NCI-H460 (cell line): ENCODE data around the gene MFSD12. TPM values are rescaled to one million over a fixed set of nuclear protein-coding genes. Genes with fewer than 3 reads are reported as not detected.

ENCODE experiments used
- small RNA-seq, 2 experiments: library from RNA; depleted of rRNA; stranded (forward); fragments of <200 nt; gene quantifications; one replicate each; pipeline ENCODE3, GENCODE V24; 2014
- total RNA-seq: library from RNA; depleted of rRNA; stranded (reverse); fragments of >200 nt; shearing (Covaris generic); gene quantifications from 2 replicates; pipeline ENCODE4 v1.2.3, GENCODE V29; 2014; rRNA removed

The MFSD12 gene
- total RNA-seq, 1 experiment from 2014 or later, result 178 TPM

Small RNA genes within 50 kb of the gene (small RNA-seq; reads per million reads assigned to genes)
- 0 reads per million in 2 experiments for gene AC005786.1
- gene RF00212, result 0 reads per million in 2 experiments

Other genes starting within 250 kb of the MFSD12 start
- gene NFIC, start 191.0 kb downstream of the MFSD12 start, total RNA-seq, result 10.1 and 13.6 TPM in 2 replicates
- not detected in 2 replicates for gene SMIM24, start 77.1 kb downstream of the MFSD12 start, total RNA-seq
- not detected in 2 replicates for gene SMIM44, start 74.1 kb downstream of the MFSD12 start, total RNA-seq
- 13.0 and 13.7 TPM in 2 replicates for gene DOHH, start 56.9 kb downstream of the MFSD12 start, total RNA-seq
- gene FZR1, start 51.3 kb downstream of the MFSD12 start, total RNA-seq, result 17.6 and 18.8 TPM in 2 replicates
- gene TEKTIP1, start 18.4 kb downstream of the MFSD12 start, total RNA-seq, result not detected in 2 replicates
- 125 and 134 TPM in 2 replicates for gene HMG20B, start 15.4 kb upstream of the MFSD12 start, total RNA-seq
- gene GIPC3, start 27.9 kb upstream of the MFSD12 start, total RNA-seq, result 0.25 and 0.29 TPM in 2 replicates
- 1.2 and 1.4 TPM in 2 replicates for gene TBXA2R, start 49.3 kb upstream of the MFSD12 start, total RNA-seq
- 10.5 and 13.0 TPM in 2 replicates for gene CACTIN, start 69.2 kb upstream of the MFSD12 start, total RNA-seq
- gene PIP5K1C, start 142.9 kb upstream of the MFSD12 start, total RNA-seq, result 6.2 and 6.8 TPM in 2 replicates
- gene TJP3, start 150.8 kb upstream of the MFSD12 start, total RNA-seq, result 0.69 and 0.98 TPM in 2 replicates
- 12.9 and 16.4 TPM in 2 replicates for gene APBA3, start 204.1 kb upstream of the MFSD12 start, total RNA-seq
- 35.8 and 40.8 TPM in 2 replicates for gene MRPL54, start 205.1 kb upstream of the MFSD12 start, total RNA-seq
- not detected in 2 replicates for gene RAX2, start 214.6 kb upstream of the MFSD12 start, total RNA-seq
- not detected in 2 replicates for gene MATK, start 228.8 kb upstream of the MFSD12 start, total RNA-seq